Ureter (tissue), 1 donor: ENCODE data around the gene CPNE4. TPM values are rescaled to one million over a fixed set of nuclear protein-coding genes. Genes with fewer than 3 reads are reported as not detected.

Experiments used
- DNase-seq: peaks from one replicate; pipeline ENCODE4 v3.0.0-alpha.2; 2020; ENCODE audit warnings: low spot score
- total RNA-seq: library from RNA; stranded (reverse); gene quantifications from one replicate; pipeline ENCODE4 v1.2.4, GENCODE V29; 2023
- donor health status: DM: yes; HTN: yes; CAD: no.

The CPNE4 gene
- total RNA-seq, 1 donor from 2014 or later: 1.9 TPM

DNA sequence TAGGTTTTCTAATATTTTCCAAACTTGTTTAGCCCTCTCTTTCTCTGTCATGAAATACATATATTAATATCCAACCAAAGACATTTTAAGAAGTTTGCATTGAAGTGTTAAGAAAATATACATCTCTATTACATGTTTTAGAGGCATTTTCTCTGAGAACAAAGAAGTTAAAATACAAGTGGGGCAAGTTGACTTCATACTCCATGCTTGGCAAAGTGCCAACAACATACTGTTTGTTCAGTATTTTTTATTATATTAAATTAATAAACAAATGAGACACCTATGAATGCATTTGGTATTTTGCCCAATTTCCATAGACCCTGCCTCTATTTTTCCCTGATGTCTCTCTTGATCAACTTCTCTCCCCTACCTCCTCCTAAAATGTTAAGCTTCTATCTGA lies 299.3 kb downstream of the CPNE4 start:
- no peak for DNase-seq

GRCh38 chr3:131735116-131735515 lies 299.7 kb downstream of the CPNE4 start:
- DNase-seq: no peak

DNA sequence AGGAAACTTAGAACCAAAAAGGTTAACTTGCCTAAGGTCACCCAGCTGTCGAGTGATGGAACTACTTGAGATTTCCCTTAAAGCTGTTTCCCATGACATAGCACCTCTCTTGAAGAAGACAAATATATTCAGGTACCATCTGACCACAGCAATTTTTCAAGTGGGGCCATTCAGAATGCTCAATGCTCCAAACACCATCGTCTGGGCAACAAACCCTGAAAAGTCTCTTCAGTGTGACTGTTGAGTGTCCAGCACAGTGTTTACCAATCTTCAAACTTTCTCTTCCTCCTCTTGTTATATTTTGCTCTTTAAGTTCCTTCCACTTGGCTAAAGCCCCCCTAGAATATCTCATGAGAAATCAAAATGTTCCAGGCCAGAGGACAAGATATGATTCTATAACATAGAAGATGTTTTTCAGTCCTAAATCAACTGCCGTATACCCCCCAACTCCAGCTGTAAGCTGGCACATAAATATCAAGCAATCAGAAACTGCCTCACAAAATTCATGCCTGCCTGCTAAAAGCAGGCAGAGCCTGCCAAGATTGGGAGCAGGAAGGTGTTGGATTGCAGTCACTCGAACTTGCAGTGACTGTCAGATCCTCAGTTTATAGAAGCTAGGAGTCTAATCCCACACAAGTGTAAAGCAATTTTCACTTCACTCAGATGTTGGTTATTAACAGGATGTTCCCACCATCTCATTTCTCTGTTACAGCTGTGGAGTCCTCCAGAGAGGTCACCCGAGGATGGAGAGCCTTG lies 301.6 kb downstream of the CPNE4 start:
- DNase-seq: no peak

- no peak for DNase-seq
Observed at GRCh38 chr3:131731709-131732108, 303.1 kb downstream of the CPNE4 start.

DNA sequence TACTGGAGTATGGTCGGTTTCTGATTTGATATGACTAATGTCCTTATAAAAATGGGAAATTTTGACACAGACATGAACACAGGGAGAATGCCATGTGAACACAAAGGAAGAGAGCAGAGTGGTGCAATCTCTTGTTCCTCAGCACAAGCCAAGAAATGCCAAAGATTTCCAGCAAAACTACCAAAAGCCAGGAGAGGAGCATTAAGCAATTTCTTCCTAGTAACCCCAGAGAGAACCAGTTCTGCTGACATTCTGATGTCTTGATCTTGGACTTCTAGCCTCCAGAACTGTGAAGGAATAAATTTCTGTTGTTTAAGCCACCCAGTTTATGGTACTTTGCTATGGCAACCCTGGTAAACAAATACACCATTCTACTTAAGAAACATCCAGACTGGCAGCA lies 304.2 kb downstream of the CPNE4 start:
- no peak for DNase-seq

DNA sequence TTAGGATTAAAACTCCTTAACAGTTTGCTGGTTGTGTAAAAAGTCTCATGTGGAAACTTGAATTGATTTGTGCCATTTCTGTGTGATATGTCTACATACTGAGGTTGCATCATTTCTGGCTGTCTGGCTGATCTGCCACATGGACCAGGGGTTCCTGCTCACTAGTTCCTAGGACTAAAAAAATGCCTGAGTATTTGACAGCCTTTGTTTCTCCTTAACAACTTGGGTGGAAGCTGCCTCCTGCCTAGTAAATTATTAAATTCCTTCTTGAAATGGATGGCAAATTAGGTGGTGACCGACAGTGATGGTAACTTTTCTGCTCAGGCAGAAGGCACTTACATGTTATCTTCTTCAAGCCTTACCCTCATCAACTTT lies 305.2 kb downstream of the CPNE4 start:
- DNase-seq: no peak

DNA sequence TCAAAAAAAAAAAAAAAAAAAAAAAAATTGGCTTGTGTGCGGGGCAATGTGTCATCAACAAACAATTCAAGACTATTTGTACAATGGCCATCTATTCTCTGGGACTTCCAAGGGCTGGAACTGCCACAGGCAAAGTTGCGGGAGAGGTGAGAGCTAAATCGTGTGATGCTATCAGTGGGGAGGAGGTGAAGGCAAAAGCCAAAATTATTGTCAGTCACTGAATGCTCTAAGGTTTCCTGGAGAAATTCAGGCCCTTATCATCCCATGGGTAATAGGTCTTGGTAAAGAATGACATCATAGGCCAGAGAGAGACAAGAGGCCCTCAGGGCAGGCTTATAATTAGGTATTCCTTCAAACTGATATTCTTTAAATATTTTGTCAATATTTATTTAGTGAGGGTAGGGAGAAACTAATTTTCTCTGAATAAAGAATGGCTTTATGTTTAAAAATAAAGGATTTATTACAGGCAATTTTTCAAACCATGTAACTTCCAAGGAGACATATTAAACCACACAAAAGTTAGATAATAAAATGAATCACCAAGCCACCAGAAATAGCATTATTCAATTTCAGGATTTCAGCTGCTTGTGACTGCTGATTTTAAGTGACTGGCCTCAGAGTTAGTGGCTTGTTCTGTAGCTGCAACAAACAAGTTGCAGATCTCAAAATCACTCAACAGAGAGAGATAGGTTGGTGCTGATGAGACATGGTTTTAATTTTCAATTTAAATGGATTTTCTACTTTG lies 305.7 kb downstream of the CPNE4 start:
- DNase-seq: no peak

DNA sequence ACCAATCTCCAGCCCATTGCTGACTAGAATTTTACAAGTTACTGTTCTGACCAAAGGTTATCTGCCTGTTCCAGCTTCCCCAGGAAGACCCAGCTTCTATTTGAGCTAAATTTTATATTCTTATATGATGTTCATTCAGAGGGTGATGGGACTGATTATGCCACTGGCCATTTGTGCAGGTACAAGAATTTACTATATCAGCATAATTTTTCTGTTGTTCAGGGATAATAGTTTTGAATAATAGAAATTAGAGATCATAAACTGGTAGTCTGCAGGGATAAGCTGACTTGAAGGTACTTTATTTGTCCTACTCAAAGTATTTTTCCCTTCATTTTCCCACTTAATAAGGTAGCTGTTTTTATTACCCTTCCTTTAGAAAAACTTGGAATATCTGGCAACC lies 309.4 kb downstream of the CPNE4 start:
- no peak for DNase-seq

DNA sequence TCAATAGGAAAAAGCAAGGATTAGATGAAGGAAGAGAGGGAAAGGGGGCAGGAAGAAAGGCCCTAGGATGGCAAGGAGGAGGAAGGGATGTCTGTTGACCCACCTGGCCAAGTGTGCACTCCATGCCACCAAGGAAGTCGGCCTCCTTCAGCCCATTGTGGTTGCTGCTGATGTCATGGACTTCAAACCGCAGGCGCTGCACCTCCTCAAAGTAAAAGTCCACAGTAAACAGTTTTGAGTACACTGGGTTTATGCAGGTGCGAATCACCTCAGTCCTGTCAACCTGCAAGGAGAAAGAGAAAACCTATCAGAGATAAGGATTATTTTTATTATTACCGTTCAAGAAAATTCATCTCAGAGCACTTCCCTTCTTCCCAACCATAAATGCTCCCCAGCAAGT lies 311.5 kb downstream of the CPNE4 start:
- DNase-seq: no peak

GRCh38 chr3:131717493-131717892 lies 317.3 kb downstream of the CPNE4 start:
- DNase-seq: no peak

DNA sequence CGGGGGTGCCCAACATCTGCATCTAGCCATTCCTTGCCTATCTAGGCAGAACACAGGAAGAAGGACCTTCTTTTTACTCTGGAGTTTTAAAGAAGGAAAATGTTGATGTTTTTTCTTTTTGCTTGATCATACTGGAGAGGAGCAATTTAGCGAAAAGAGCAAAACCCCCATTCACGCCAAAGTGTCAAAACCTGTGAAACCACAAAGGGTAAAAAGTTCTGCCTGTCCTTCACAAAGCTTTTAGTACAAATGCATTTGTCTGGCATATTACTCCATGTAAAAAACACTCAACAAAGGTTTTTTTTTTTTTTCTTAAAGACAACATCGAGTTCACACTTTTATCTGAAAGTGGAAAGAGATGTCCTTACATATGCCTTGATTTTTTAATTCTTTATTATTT lies 317.9 kb downstream of the CPNE4 start:
- no peak for DNase-seq

GRCh38 chr3:131716007-131716406 lies 318.8 kb downstream of the CPNE4 start:
- DNase-seq: no peak

GRCh38 chr3:131714585-131715220 lies 320.1 kb downstream of the CPNE4 start:
- DNase-seq: no peak

- no peak for DNase-seq
Observed at GRCh38 chr3:131713416-131714123, 321.2 kb downstream of the CPNE4 start.

GRCh38 chr3:131712662-131713061 lies 322.2 kb downstream of the CPNE4 start:
- no peak for DNase-seq

GRCh38 chr3:131711114-131711768 lies 323.6 kb downstream of the CPNE4 start:
- DNase-seq: no peak

- no peak for DNase-seq
Observed at GRCh38 chr3:131708241-131708640, 326.6 kb downstream of the CPNE4 start.

GRCh38 chr3:131705558-131706051 lies 329.2 kb downstream of the CPNE4 start:
- no peak for DNase-seq

- DNase-seq: no peak
Observed at GRCh38 chr3:131705099-131705498, 329.7 kb downstream of the CPNE4 start.

GRCh38 chr3:131704098-131704497 lies 330.7 kb downstream of the CPNE4 start:
- no peak for DNase-seq

DNA sequence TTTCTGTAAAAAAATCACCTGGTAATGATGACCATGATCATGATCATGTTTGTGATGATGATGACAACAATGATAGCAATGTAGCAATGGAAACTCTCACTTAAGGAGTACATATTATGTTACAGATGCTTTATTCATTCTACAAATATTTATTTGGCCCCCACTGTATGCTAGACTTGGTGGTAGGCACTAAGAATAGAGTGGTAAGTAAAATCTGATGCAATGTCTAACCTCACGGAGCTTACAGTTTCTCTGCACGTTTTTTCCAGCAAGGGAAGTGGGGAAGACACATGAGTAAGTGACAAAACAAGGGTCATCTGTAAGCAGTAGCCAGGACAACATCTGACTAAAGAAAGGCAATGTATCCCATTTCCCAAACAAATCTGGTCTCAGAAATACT lies 332.7 kb downstream of the CPNE4 start:
- no peak for DNase-seq
